Measurements from ENCODE around the gene PTBP3.
"Not testable (repeated sequence)": the region's sequence is repeated elsewhere in the genome, so short reads cannot be mapped to it uniquely, and the experiment has no call there.

The PTBP3 gene

GRCh38 chr9:112322701-112323377, 10.6 kb downstream of the PTBP3 start:
- DNase-seq = no peak

- DNase-seq = no peak
These were observed 17.0 kb downstream of the PTBP3 start for GRCh38 chr9:112316258-112316943.

- no peak for DNase-seq
These were observed 17.8 kb downstream of the PTBP3 start for GRCh38 chr9:112315331-112316257.

GRCh38 chr9:112312139-112312538, 21.3 kb downstream of the PTBP3 start:
- DNase-seq = no peak

- no peak for DNase-seq
These were observed 21.9 kb downstream of the PTBP3 start for GRCh38 chr9:112311497-112311896.

GRCh38 chr9:112310826-112311225, 22.6 kb downstream of the PTBP3 start:
- DNase-seq = no peak

- peak; percentile 83 for DNase-seq
These were observed 24.8 kb downstream of the PTBP3 start for GRCh38 chr9:112308588-112308987.

- no peak for DNase-seq
These were observed 32.0 kb downstream of the PTBP3 start for GRCh38 chr9:112301420-112301819.

- no peak for DNase-seq
These were observed 33.9 kb downstream of the PTBP3 start for GRCh38 chr9:112299514-112299913.

- no peak for DNase-seq
These were observed 36.5 kb downstream of the PTBP3 start for GRCh38 chr9:112296929-112297328.

- DNase-seq = peak; percentile 20
These were observed 38.2 kb downstream of the PTBP3 start for GRCh38 chr9:112295174-112295573.

- DNase-seq = peak; percentile 15
These were observed 45.4 kb downstream of the PTBP3 start for GRCh38 chr9:112288029-112288428.

GRCh38 chr9:112286926-112287325, 46.5 kb downstream of the PTBP3 start:
- DNase-seq = no peak

- no peak for DNase-seq
These were observed 48.4 kb downstream of the PTBP3 start for GRCh38 chr9:112285056-112285455.

GRCh38 chr9:112283582-112284253, 49.7 kb downstream of the PTBP3 start:
- DNase-seq = no peak

GRCh38 chr9:112282841-112283240, 50.6 kb downstream of the PTBP3 start:
- DNase-seq = not testable (repeated sequence)

- DNase-seq = no peak
These were observed 52.5 kb downstream of the PTBP3 start for GRCh38 chr9:112280904-112281303.

GRCh38 chr9:112279501-112279900, 53.9 kb downstream of the PTBP3 start:
- no peak for DNase-seq

- no peak for DNase-seq
These were observed 55.3 kb downstream of the PTBP3 start for GRCh38 chr9:112278152-112278551.

- no peak for DNase-seq
These were observed 58.8 kb downstream of the PTBP3 start for GRCh38 chr9:112274600-112274999.

- DNase-seq = no peak
These were observed 59.5 kb downstream of the PTBP3 start for GRCh38 chr9:112273876-112274275.

GRCh38 chr9:112271466-112272098, 61.8 kb downstream of the PTBP3 start:
- DNase-seq = peak; percentile 50
